Mononuclear cell (primary cell): ENCODE data around the gene CFAP141. TPM values are rescaled to one million over a fixed set of nuclear protein-coding genes. Genes with fewer than 3 reads are reported as not detected.
"Not testable (repeated sequence)": the region's sequence is repeated elsewhere in the genome, so short reads cannot be mapped to it uniquely, and the experiment has no call there.

Experiments
- H3K27me3 ChIP-seq: 2 replicates; pipeline ENCODE4 v1.6.0; 2011; ENCODE audit warnings: low read length, control low read depth; ENCODE audit not compliant: insufficient read depth
- H3K4me1 ChIP-seq: 2 replicates; pipeline ENCODE4 v1.5.1; 2011; ENCODE audit warnings: mild to moderate bottlenecking, low read length, control low read depth; ENCODE audit not compliant: insufficient read depth
- H3K4me3 ChIP-seq: 2 replicates; pipeline ENCODE4 v1.5.1; 2011; ENCODE audit warnings: mild to moderate bottlenecking, low read length, moderate library complexity
- H3K9me3 ChIP-seq: 2 replicates; pipeline ENCODE4 v1.5.1; 2011; ENCODE audit warnings: low read depth, mild to moderate bottlenecking, control low read depth, low read length
- total RNA-seq: library from RNA; depleted of rRNA; stranded (reverse); fragments of >200 nt; gene quantifications from one replicate; pipeline ENCODE4 v1.2.3, GENCODE V29; 2012

The CFAP141 gene
- total RNA-seq, 1 donor: not detected

DNA sequence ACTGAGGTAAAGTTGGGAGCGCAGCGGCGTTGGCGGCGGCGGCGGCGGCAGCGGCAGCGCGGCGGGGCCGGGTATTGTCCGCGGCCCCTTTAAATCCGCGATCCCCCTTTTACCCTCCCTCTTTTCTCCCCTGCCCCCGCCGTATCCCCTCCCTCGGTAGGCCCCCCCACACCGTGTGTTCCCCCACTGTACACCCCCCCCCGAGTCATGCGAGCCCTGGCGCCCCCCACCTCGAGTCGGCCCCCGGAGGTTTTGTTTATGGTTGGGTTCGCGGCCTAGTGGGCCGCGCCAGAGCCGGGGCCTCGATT, 14.8 kb upstream of the CFAP141 start:
- Histone ChIP-seq H3K4me1 (peaks cover 55% of the 10 kb centered on the region), H3K4me3 (peak overlapping the region; percentile 98), H3K27me3 (no peaks in the 10 kb centered on the region), H3K9me3 (no peaks in the 10 kb centered on the region)

DNA sequence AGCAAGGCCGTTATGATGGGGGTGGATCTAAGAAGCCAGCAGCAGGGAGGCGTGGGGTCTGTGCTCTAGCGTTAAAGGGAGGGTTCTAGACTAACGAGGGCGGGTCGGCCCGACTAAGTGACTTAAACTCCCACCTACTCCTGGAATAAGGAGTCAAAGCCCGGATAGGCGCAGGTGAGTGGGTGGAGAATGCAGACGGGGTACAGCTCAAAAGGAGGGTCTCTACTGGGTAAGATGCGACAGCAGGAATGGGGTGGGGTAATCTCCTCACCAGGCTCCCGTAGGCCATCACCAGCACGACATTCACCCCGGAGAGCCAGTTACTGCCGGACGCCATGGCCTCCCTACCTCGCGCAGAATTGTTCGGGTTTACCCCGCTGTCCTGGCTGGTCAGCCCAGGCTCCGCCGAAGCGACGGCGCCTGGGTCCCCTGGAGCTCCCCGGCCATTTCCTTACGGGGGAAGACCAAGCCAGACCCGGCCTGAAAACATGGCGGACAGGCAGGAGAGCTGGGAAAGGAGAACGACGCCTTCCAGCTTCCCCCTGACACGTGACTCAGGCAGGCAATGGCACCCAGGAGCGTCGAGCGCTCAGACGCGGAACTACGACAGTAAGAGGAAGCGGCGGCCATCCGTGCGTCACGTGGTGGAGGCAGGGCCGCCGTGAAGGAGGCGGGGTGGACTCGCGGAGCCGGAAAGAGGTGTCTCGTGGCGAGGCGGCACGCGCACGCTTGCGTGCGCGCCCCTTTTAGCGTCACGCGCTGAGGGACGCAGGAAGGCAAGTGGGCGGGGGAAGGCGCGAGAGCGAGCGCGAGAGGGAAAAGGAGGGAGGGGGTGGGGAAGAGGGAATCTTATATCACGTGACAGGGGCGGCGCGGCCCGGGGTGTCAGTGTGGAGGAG, 14.2 kb upstream of the CFAP141 start, which contains the start of gene UBAP2L:
Gene UBAP2L (plus strand): TSS at position 885 of the 899 bp plus-strand sequence. CDS start 4,169 bp downstream, outside the sequence.
- peak within 1 kb of the TSS; percentile 98 for H3K4me3 ChIP-seq
- H3K9me3 ChIP-seq: no peaks in the 10 kb centered on the region
- H3K4me1 ChIP-seq: peaks cover 49% of the 10 kb centered on the region
- H3K27me3 ChIP-seq: no peaks in the 10 kb centered on the region

DNA sequence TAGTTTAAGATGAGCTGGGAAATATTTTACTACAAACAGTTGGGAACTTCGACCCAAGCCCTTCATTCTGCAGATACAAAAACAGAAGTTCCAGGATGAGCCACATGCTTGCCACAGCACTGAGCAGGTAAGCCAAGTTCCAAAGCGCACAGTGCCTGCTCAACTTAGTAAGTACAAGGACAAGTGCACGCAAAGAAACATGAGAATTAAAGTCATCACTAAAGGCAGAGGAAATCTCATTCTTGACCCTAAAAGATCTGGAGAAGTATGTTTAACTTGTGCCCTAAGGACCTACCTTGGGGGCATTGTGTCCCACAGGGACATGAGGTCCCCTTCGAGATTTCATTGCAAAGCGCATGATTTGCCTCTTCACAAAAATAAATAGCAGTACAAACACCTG, 13.4 kb upstream of the CFAP141 start:
- Histone ChIP-seq H3K9me3 (no peaks in the 10 kb centered on the region), H3K27me3 (no peaks in the 10 kb centered on the region), H3K4me1 (peaks cover 49% of the 10 kb centered on the region), H3K4me3 (peak overlapping the region; percentile 98)

DNA sequence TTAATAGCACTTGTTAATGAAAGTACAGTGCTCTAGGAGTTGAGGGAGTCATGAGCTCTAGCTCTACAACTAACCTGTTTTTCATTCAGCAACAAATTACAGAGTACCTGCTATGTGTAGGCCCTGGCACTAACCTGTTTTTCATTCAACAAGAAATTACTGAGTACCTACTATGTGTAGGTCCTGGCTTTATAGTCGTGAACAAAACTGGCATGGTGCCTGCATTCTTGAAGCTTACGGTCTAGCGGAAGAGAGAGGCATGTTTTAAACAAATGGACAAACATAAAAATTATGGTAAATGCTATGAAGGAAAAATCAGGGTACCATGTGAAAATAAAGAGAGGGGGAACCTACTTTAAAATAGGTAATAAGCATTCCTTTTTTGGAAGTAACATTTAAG, 12.4 kb upstream of the CFAP141 start:
- no peaks in the 10 kb centered on the region for H3K9me3 ChIP-seq
- H3K4me3 ChIP-seq: no peak overlapping the region
- no peaks in the 10 kb centered on the region for H3K27me3 ChIP-seq
- peaks cover 49% of the 10 kb centered on the region for H3K4me1 ChIP-seq

DNA sequence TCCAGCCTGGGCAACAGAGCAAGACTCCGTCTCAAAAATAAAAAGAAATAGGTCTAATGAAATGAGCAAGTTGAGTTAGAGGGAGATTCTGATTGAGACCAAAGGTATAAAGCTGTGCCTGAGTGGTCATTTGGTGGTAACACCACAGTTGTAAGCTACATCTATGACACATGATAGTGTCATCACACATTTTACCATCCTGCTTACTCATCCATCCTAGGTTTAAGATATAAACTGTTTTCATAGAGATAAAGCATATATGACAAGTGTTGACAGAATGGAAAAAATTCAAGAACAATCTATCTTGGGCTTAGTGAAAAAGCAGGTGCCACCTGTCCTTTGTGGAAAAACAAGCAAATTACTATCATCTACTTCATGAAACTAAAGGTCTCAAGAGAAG, 7.1 kb upstream of the CFAP141 start:
- peaks cover 17% of the 10 kb centered on the region for H3K4me1 ChIP-seq
- H3K27me3 ChIP-seq: no peaks in the 10 kb centered on the region
- no peak overlapping the region for H3K4me3 ChIP-seq
- H3K9me3 ChIP-seq: no peaks in the 10 kb centered on the region

DNA sequence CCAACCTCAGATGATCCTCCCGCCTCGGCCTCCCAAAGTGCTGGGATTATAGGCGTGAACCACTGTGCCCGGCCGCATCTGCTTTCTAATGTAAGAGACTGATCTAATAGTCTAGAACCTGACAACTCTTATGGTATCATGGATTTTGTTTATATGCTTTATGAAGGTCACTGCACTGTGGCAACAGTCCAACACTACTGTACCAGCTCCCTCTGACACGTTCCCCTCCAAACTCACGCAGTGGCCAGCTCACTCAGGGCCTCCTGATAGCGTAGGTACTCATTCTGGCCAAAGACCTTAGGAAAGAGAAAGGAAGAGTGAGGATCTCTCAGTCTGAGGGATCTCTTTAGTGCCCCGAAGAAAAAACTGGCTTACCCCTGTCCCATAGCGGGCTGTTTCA, 6.0 kb upstream of the CFAP141 start:
- Histone ChIP-seq H3K4me3 (no peak overlapping the region), H3K27me3 (no peaks in the 10 kb centered on the region), H3K4me1 (peaks cover 7% of the 10 kb centered on the region), H3K9me3 (no peaks in the 10 kb centered on the region)

DNA sequence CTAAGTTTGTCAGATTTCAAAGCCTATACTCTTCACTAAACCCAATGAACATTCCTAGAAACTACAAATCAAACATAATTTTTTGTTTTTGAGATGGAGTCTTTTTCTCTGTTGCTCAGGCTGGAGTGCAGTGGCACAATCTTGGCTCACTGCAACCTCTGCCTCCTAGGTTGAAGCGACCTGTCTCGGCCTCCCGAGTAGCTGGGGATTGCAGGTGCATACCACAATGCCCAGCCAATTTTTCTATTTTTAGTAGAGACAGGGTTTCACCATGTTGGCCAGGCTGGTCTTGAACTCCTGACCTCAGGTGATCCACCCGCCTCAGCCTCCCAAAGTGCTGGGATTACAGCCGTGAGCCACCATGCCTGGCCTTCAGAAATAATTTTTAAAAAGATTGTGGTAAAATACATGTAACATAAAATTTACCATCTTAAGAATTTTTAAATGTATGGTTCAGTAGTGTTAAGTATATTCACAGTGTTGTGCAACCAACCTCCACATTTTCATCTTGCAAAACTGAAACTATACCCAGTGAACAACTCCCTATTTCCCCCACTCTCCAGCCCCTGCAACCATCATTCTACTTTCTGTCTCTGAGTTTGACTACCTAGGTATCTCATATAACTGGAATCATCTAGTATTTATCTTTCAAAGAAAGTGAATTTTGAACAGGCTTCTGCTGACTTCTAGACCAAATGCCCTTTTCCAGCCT, 2.7 kb upstream of the CFAP141 start:
- no peaks in the 10 kb centered on the region for H3K4me1 ChIP-seq
- no peaks in the 10 kb centered on the region for H3K9me3 ChIP-seq
- H3K4me3 ChIP-seq: no peak overlapping the region
- no peaks in the 10 kb centered on the region for H3K27me3 ChIP-seq

DNA sequence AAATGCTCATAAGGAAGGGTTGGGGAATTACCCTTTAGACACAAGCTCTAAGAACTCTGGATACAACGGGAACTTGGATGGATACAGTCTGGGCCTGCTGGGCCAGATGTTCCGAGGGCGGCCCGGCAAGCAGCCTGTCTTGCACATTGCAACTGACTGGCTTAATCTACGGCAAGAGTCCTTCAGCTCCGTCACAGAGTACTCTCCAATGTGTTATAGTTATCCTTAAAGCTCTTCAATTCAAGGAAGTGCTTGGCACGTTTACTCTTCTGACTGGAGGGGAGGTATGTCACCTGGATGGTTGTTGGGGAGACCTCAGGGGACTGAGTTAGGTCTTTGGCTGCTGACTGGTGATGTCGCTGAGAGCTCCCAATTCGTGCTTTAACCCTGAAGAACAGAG, 1.1 kb upstream of the CFAP141 start:
- Histone ChIP-seq H3K4me1 (no peaks in the 10 kb centered on the region), H3K9me3 (no peaks in the 10 kb centered on the region), H3K27me3 (no peaks in the 10 kb centered on the region), H3K4me3 (no peak overlapping the region)

DNA sequence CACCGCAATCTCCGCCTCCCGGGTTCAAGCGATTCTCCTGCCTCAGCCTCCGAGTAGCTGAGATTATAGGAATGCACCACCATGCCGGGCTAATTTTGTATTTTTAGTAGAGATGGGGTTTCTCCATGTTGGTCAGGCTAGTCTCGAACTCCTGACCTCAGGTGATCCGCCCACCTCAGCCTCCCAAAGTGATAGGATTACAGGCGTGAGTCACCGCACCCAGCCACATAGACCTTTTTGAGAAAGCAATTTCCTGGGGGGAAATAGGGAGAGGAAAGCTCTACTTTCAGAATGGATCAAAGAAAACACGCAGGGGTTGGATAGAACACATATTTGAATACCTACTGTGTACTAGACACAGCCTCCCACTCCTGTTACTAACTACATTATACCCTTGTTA, 355 bp downstream of the CFAP141 start:
- H3K27me3 ChIP-seq, H3K4me3 ChIP-seq, H3K4me1 ChIP-seq, H3K9me3 ChIP-seq: not testable (repeated sequence)

DNA sequence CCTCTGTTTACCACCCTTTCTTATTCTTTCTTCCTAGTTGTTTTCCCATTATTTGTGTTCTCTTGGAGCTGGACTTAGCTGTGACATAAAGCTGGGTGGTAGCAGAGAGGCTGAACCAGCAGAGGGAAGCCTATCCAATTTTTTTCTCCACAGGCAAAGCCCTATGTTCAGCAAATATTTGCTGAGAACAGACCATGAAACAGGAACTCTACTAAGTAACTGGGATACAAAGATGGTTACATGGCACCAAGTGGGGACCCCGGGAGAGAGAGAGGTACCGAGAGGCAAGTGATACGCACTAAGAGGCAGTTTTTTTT, 6.6 kb downstream of the CFAP141 start:
- Histone ChIP-seq H3K4me1 (no peaks in the 10 kb centered on the region), H3K27me3 (no peaks in the 10 kb centered on the region), H3K4me3 (no peak overlapping the region), H3K9me3 (no peaks in the 10 kb centered on the region)

DNA sequence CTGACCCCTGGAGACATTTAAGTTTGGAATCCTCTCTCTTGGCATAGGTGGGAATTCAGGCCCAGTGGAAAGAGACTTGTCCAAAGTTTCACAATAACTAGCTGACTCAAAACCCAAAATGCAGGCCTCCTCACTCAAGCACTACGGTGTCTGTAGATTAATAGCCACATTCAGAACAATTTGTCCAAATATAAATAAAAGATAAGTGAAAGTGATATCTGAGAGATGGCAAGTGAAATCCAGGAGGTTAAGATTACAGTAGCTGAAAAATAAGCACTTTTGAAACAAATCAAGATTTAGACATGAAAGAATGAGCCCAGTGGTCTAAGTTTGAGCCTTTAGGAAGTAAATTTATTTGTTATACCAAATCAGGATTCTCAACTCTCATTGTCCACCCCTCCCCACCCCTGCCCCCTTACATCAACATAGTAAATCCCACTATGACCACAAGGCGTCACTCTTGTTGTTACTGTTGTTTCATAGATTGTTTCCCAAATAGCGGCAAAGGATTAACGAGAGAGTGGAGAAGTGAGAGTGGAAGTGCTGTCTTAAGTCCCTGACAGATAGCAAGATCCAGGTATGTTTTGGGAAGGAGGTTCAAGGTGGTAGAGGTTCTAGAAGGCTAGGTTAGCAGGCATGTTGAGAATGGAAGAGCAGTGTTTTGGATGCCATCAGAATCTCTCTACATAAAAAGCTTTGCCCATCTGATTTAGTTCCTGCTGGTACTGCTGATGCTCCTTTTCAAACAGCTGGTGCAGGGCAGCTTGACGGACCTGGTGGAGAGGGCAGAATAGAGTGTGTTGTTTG, 7.2 kb downstream of the CFAP141 start:
- Histone ChIP-seq H3K4me3 (no peak overlapping the region), H3K9me3 (no peaks in the 10 kb centered on the region), H3K4me1 (no peaks in the 10 kb centered on the region), H3K27me3 (no peaks in the 10 kb centered on the region)

DNA sequence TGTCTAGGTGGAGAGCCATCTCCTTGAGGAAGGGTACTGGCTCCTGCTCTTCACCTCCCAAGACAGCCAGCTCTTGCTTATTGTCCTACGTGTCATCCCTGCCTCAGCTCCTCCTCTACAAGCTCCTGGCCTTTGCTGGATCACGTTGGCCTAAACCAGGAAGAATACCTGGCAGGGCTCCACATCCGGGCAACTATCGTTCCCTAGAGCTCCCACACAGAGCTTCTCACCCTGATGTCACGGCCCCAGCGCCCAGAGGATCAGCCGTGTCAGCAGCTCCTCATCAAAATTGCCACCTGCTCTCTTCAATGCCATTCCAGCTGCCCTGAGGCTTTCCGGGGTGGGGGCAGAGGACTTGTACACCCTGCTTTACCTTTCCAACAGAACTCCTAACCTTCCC, 12.3 kb downstream of the CFAP141 start:
- no peak overlapping the region for H3K4me3 ChIP-seq
- H3K27me3 ChIP-seq: no peaks in the 10 kb centered on the region
- no peaks in the 10 kb centered on the region for H3K9me3 ChIP-seq
- peaks cover 16% of the 10 kb centered on the region for H3K4me1 ChIP-seq

DNA sequence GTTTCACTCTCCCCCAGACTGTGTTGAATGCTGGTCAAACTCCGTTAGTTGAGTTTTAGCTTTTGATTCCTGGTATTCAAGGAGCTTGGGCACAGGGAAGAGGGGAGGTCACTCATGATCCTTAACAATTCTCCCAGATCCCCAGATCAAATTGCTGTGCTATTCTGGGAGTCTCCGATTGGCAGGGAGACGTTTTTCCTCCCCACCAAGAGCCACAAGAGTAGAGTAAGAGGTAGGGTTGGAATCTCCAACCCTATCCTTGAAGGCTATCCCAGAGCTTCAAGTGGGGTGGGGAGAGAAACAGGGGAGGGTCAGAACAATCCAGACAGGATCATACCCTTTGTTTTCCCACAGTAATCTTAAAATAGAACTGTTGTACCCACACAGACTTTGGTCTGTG, 13.7 kb downstream of the CFAP141 start:
- Histone ChIP-seq H3K27me3 (no peaks in the 10 kb centered on the region), H3K4me1 (peaks cover 16% of the 10 kb centered on the region), H3K4me3 (no peak overlapping the region), H3K9me3 (no peaks in the 10 kb centered on the region)

DNA sequence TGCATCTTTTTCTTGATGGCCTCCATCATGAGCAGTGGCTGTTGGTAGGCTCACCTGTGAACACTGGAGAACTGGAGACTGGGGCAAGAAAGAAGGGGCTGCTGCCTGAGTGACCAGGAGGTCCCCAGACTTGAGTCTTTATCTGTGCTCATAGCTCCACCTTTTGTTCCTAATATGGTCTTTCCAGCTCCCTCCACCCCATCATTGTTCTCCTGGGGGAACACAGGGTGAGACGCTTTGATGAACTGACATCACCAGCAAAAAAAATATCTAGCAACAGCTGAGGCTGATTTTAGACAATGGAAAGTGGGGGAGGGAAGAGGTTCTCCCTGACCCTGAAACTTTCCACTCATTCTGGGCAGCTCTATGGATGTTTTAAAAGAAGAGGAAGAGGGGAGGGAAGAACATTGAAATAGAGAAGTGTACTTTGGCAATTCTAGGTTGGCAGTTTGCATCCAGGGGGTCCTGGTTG, 14.1 kb downstream of the CFAP141 start, which contains the start of gene TPM3:
Gene TPM3 (minus strand): TSS at position 111 of the 472 bp plus-strand sequence. CDS start 82 bp downstream, at position 29.
- Histone ChIP-seq H3K27me3 (no peaks in the 10 kb centered on the region), H3K4me1 (peaks cover 16% of the 10 kb centered on the region), H3K4me3 (no peak within 1 kb of the TSS), H3K9me3 (no peaks in the 10 kb centered on the region)

DNA sequence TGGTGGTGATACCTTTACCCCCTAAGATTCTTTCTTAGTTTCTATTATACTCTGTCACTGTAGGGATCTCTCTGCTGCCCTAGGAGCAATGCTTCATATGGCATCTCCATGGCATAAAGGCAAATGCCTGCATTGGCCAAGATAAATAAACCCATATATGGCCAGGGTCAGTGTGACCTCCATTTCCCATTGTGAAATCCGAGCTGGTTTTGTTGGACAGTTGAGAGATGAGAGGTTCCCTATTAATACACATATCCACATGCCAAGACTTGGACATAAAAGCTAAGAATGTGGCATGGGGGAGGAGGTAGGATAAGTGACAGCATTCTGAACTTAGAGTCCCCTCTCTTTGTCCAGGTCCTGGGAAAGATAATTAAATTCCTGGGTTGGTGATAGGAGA, 15.6 kb downstream of the CFAP141 start:
- no peaks in the 10 kb centered on the region for H3K9me3 ChIP-seq
- H3K4me3 ChIP-seq: no peak overlapping the region
- H3K27me3 ChIP-seq: no peaks in the 10 kb centered on the region
- peaks cover 16% of the 10 kb centered on the region for H3K4me1 ChIP-seq
